Effector memory CD8-positive, alpha-beta T cell (primary cell): ENCODE data around the gene TBC1D10B.
A peak's percentile ranks its signal among the peaks of the same experiment; 100 is the strongest.
"Not testable (repeated sequence)": the region's sequence is repeated elsewhere in the genome, so short reads cannot be mapped to it uniquely, and the experiment has no call there.

Experiments
- ATAC-seq: fragments of 150-1000 bp; cut with Tn5 transposase; replicated peaks from 2 replicates; pipeline ENCODE4 v1.10.0; 2021; ENCODE audit warnings: mild to moderate bottlenecking, moderate library complexity
- DNase-seq, 3 experiments: peaks; one replicate each; pipeline ENCODE4 v3.0.0; 2021
- H3K27ac Mint-ChIP-seq, 2 donors: one replicate each; pipeline ENCODE4 v1.8.0; 2022; ENCODE audit warnings: mild to moderate bottlenecking in 2 of 2, mixed read lengths in 2 of 2, moderate library complexity in 2 of 2
- H3K27me3 Mint-ChIP-seq, 2 donors: one replicate each; pipeline ENCODE4 v1.8.0; 2022; ENCODE audit warnings: mixed read lengths in 2 of 2
- H3K36me3 Mint-ChIP-seq: one replicate; pipeline ENCODE4 v1.8.0; 2022; ENCODE audit warnings: mild to moderate bottlenecking, moderate library complexity, mixed read lengths; ENCODE audit not compliant: insufficient read depth
- H3K4me1 Mint-ChIP-seq, 2 donors: one replicate each; pipeline ENCODE4 v1.8.0; 2022; ENCODE audit warnings: low read depth in 2 of 2, mixed read lengths in 2 of 2
- H3K4me3 Mint-ChIP-seq, 2 donors: one replicate each; pipeline ENCODE4 v1.8.0; 2022; ENCODE audit warnings: mild to moderate bottlenecking in 2 of 2, mixed read lengths in 2 of 2, moderate library complexity in 2 of 2
- H3K9me3 Mint-ChIP-seq, 2 donors: one replicate each; pipeline ENCODE4 v1.8.0; 2022; ENCODE audit warnings: mixed read lengths in 2 of 2

Gene TBC1D10B

GRCh38 chr16:30351586-30352419, 18.5 kb downstream of the TBC1D10B start:
- H3K4me1 Mint-ChIP-seq = peaks cover 45 to 48% of the 10 kb centered on the region in 2 donors
- no peaks in the 10 kb centered on the region for H3K27me3 Mint-ChIP-seq
- H3K4me3 Mint-ChIP-seq = peak overlapping the region in 1 of 2 donors; percentile 44
- peaks cover 53% of the 10 kb centered on the region for H3K36me3 Mint-ChIP-seq
- no peaks in the 10 kb centered on the region for H3K9me3 Mint-ChIP-seq
- peak overlapping the region; percentile 84 to 86 for H3K27ac Mint-ChIP-seq
- ATAC-seq (no peak), DNase-seq (no peak)

- H3K9me3 Mint-ChIP-seq = no peaks in the 10 kb centered on the region
- H3K36me3 Mint-ChIP-seq = peaks cover 48% of the 10 kb centered on the region
- peaks cover 41 to 44% of the 10 kb centered on the region in 2 donors for H3K4me1 Mint-ChIP-seq
- H3K27me3 Mint-ChIP-seq = no peaks in the 10 kb centered on the region
- no peak for ATAC-seq
- peak overlapping the region; percentile 38 to 56 for H3K4me3 Mint-ChIP-seq
- no peak for DNase-seq
- H3K27ac Mint-ChIP-seq = peak overlapping the region; percentile 84 to 86
Observed at GRCh38 chr16:30351001-30351441, 19.3 kb downstream of the TBC1D10B start.

- no peaks in the 10 kb centered on the region for H3K27me3 Mint-ChIP-seq
- no peaks in the 10 kb centered on the region for H3K9me3 Mint-ChIP-seq
- ATAC-seq = peak; percentile 63
- H3K27ac Mint-ChIP-seq = peak overlapping the region; percentile 84 to 86
- no peak for DNase-seq
- H3K4me3 Mint-ChIP-seq = peak overlapping the region in 1 of 2 donors; percentile 56
- H3K4me1 Mint-ChIP-seq = peaks cover 38% of the 10 kb centered on the region in 2 donors
- peaks cover 45% of the 10 kb centered on the region for H3K36me3 Mint-ChIP-seq
Observed at GRCh38 chr16:30350134-30350871, 20.0 kb downstream of the TBC1D10B start.

- H3K27ac Mint-ChIP-seq = peak overlapping the region; percentile 84 to 86
Observed at GRCh38 chr16:30349675-30350074, 20.6 kb downstream of the TBC1D10B start.

GRCh38 chr16:30348929-30349328, 21.4 kb downstream of the TBC1D10B start:
- H3K27me3 Mint-ChIP-seq = no peaks in the 10 kb centered on the region
- peaks cover 38% of the 10 kb centered on the region for H3K36me3 Mint-ChIP-seq
- no peak for ATAC-seq
- no peak for DNase-seq
- no peak overlapping the region for H3K4me3 Mint-ChIP-seq
- H3K27ac Mint-ChIP-seq = peak overlapping the region; percentile 84 to 86
- peaks cover 28 to 30% of the 10 kb centered on the region in 2 donors for H3K4me1 Mint-ChIP-seq
- no peaks in the 10 kb centered on the region for H3K9me3 Mint-ChIP-seq

More at GRCh38 chr16:30349675-30350074, 20.6 kb downstream of the TBC1D10B start:
- peak overlapping the region; percentile 15 to 56 for H3K4me3 Mint-ChIP-seq
- H3K36me3 Mint-ChIP-seq = peaks cover 39% of the 10 kb centered on the region
- ATAC-seq (peak; percentile 6), DNase-seq (no peak)
- H3K4me1 Mint-ChIP-seq = peaks cover 34 to 38% of the 10 kb centered on the region in 2 donors
- no peaks in the 10 kb centered on the region for H3K27me3 Mint-ChIP-seq
- H3K9me3 Mint-ChIP-seq = no peaks in the 10 kb centered on the region

GRCh38 chr16:30348113-30348512, 22.2 kb downstream of the TBC1D10B start:
- no peak overlapping the region for H3K27ac Mint-ChIP-seq
- no peak for DNase-seq
- H3K4me1 Mint-ChIP-seq = peaks cover 23 to 26% of the 10 kb centered on the region in 2 donors
- H3K4me3 Mint-ChIP-seq = no peak overlapping the region
- no peaks in the 10 kb centered on the region for H3K9me3 Mint-ChIP-seq
- no peaks in the 10 kb centered on the region for H3K27me3 Mint-ChIP-seq
- ATAC-seq = no peak
- peaks cover 29% of the 10 kb centered on the region for H3K36me3 Mint-ChIP-seq

GRCh38 chr16:30346286-30346685, 24.0 kb downstream of the TBC1D10B start:
- ATAC-seq = no peak
- peaks cover 18 to 21% of the 10 kb centered on the region in 2 donors for H3K4me1 Mint-ChIP-seq
- peak overlapping the region in 1 of 2 donors; percentile 69 for H3K27ac Mint-ChIP-seq
- peaks cover 20% of the 10 kb centered on the region for H3K36me3 Mint-ChIP-seq
- H3K4me3 Mint-ChIP-seq = peak overlapping the region in 1 of 2 donors; percentile 8
- H3K9me3 Mint-ChIP-seq = no peaks in the 10 kb centered on the region
- H3K27me3 Mint-ChIP-seq = no peaks in the 10 kb centered on the region
- no peak for DNase-seq

- not testable (repeated sequence) for H3K9me3 Mint-ChIP-seq, H3K27ac Mint-ChIP-seq, H3K4me1 Mint-ChIP-seq, ATAC-seq, DNase-seq, H3K4me3 Mint-ChIP-seq, H3K27me3 Mint-ChIP-seq, H3K36me3 Mint-ChIP-seq
Observed at GRCh38 chr16:30343491-30343820, 26.8 kb downstream of the TBC1D10B start.

- no peak overlapping the region for H3K27ac Mint-ChIP-seq
- no peaks in the 10 kb centered on the region for H3K27me3 Mint-ChIP-seq
- H3K36me3 Mint-ChIP-seq = peaks cover 3% of the 10 kb centered on the region
- H3K4me3 Mint-ChIP-seq = no peak overlapping the region
- H3K4me1 Mint-ChIP-seq = peaks cover 0 to 3% of the 10 kb centered on the region in 2 donors
- no peaks in the 10 kb centered on the region for H3K9me3 Mint-ChIP-seq
- DNase-seq (no peak), ATAC-seq (no peak)
Observed at GRCh38 chr16:30342751-30343490, 27.4 kb downstream of the TBC1D10B start.

GRCh38 chr16:30341971-30342370, 28.3 kb downstream of the TBC1D10B start:
- not testable (repeated sequence) for DNase-seq, H3K9me3 Mint-ChIP-seq, H3K4me3 Mint-ChIP-seq, H3K27ac Mint-ChIP-seq, H3K4me1 Mint-ChIP-seq, H3K27me3 Mint-ChIP-seq, H3K36me3 Mint-ChIP-seq, ATAC-seq

- DNase-seq (no peak), ATAC-seq (no peak)
- Mint-ChIP-seq H3K4me3 (no peak overlapping the region), H3K27ac (no peak overlapping the region), H3K27me3 (no peaks in the 10 kb centered on the region), H3K4me1 (peaks cover 7 to 8% of the 10 kb centered on the region in 2 donors), H3K9me3 (no peaks in the 10 kb centered on the region), H3K36me3 (peaks cover 6% of the 10 kb centered on the region)
Observed at GRCh38 chr16:30340621-30341020, 29.7 kb downstream of the TBC1D10B start.

GRCh38 chr16:30338715-30339114, 31.6 kb downstream of the TBC1D10B start:
- not testable (repeated sequence) for DNase-seq, H3K4me3 Mint-ChIP-seq, H3K9me3 Mint-ChIP-seq, H3K27me3 Mint-ChIP-seq, H3K27ac Mint-ChIP-seq, ATAC-seq
- peaks cover 9 to 12% of the 10 kb centered on the region in 2 donors for H3K4me1 Mint-ChIP-seq
- H3K36me3 Mint-ChIP-seq = peaks cover 15% of the 10 kb centered on the region

GRCh38 chr16:30337964-30338357, 32.3 kb downstream of the TBC1D10B start:
- H3K4me1 Mint-ChIP-seq = peaks cover 9 to 12% of the 10 kb centered on the region in 2 donors
- not testable (repeated sequence) for H3K27me3 Mint-ChIP-seq, H3K9me3 Mint-ChIP-seq, ATAC-seq, DNase-seq, H3K27ac Mint-ChIP-seq, H3K4me3 Mint-ChIP-seq
- H3K36me3 Mint-ChIP-seq = peaks cover 15% of the 10 kb centered on the region
